ENCODE results near the gene NUPR1.

Gene NUPR1

GRCh38 chr16:28538733-28539596 is at the start of gene NUPR1:
TSS of gene NUPR1 (minus strand) at chr16:28538974. CDS start at chr16:28538907, 67 bp downstream.
- H3K4me3 ChIP-seq (ENCODE audit: low read length): no peak within 1 kb of the TSS
- no peaks in the 10 kb centered on the region for H3K36me3 ChIP-seq (replicated peaks; ENCODE audit: insufficient read depth, low read length)
- TF ChIP-seq EZH2phosphoT487 (IDR thresholded peaks at IDR 0.05; ENCODE audit: low read length) (no peak), CTCF (IDR thresholded peaks at IDR 0.05; ENCODE audit: low read length) (no peak), EZH2 (optimal IDR thresholded peaks at IDR 0.05; ENCODE audit: low read depth, low read length) (no peak)
- no peaks in the 10 kb centered on the region for H3K4me1 ChIP-seq (ENCODE audit: low read length)
- no peaks in the 10 kb centered on the region for H3K27me3 ChIP-seq (replicated peaks; ENCODE audit: insufficient read depth, low read length)
- no peaks in the 10 kb centered on the region for H3K9me2 ChIP-seq (replicated peaks; ENCODE audit: insufficient read depth, low read length)
- no peaks in the 10 kb centered on the region for H3K9me3 ChIP-seq (replicated peaks; ENCODE audit: insufficient read depth, low read length)
- no peaks in the 10 kb centered on the region for H4K20me1 ChIP-seq (ENCODE audit: insufficient read depth, low read length)
- no peak within 1 kb of the TSS for H2AFZ ChIP-seq (ENCODE audit: low read length)
- H3K27ac ChIP-seq (ENCODE audit: low read length): no peak within 1 kb of the TSS
- H3K79me2 ChIP-seq (ENCODE audit: low read length): no peaks in the 10 kb centered on the region
- no peak for DNase-seq
- H3K9ac ChIP-seq (ENCODE audit: low read length): no peak within 1 kb of the TSS
- no peak within 1 kb of the TSS for H3K4me2 ChIP-seq (ENCODE audit: low read depth, low read length)
- H3F3A ChIP-seq (ENCODE audit: insufficient read depth, low read length): no peaks in the 10 kb centered on the region

DNA sequence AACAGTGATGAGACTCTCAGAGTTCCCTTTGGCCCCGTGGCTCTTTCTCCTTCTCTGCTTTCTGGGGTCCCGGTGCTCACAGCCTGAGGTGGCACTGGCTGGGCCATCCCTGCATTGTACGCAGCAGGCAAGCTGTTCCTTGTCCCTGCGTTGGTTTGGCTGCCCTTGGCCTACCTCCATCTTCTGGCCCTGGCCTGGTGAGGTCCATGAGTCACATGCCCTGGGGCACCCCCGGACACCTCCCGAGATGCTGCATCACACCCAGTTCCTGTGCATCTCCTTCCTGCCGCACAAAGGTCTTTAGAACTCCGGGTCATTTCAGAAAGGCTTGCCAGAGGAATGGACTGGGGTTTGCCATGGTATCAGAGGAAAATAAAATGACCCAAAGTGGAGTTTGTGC is 48.6 kb upstream of the NUPR1 start:
- Histone ChIP-seq H3K79me2 (ENCODE audit: low read length) (no peaks in the 10 kb centered on the region), H2AFZ (ENCODE audit: low read length) (no peak overlapping the region), H3K4me1 (ENCODE audit: low read length) (no peaks in the 10 kb centered on the region), H3K9me2 (replicated peaks; ENCODE audit: insufficient read depth, low read length) (no peaks in the 10 kb centered on the region), H3K27me3 (replicated peaks; ENCODE audit: insufficient read depth, low read length) (no peaks in the 10 kb centered on the region), H3K36me3 (replicated peaks; ENCODE audit: insufficient read depth, low read length) (no peaks in the 10 kb centered on the region), H3K27ac (ENCODE audit: low read length) (no peak overlapping the region), H3K4me2 (ENCODE audit: low read depth, low read length) (no peak overlapping the region), H3F3A (ENCODE audit: insufficient read depth, low read length) (no peaks in the 10 kb centered on the region), H4K20me1 (ENCODE audit: insufficient read depth, low read length) (no peaks in the 10 kb centered on the region), H3K9ac (ENCODE audit: low read length) (no peak overlapping the region), H3K4me3 (ENCODE audit: low read length) (no peak overlapping the region), H3K9me3 (replicated peaks; ENCODE audit: insufficient read depth, low read length) (no peaks in the 10 kb centered on the region)
- no peak for TF ChIP-seq CTCF (IDR thresholded peaks at IDR 0.05; ENCODE audit: low read length)
- TF ChIP-seq EZH2 (optimal IDR thresholded peaks at IDR 0.05; ENCODE audit: low read depth, low read length): no peak
- TF ChIP-seq EZH2phosphoT487 (IDR thresholded peaks at IDR 0.05; ENCODE audit: low read length): no peak
- no peak for DNase-seq

- TF ChIP-seq EZH2phosphoT487 (IDR thresholded peaks at IDR 0.05; ENCODE audit: low read length) (no peak), EZH2 (optimal IDR thresholded peaks at IDR 0.05; ENCODE audit: low read depth, low read length) (no peak), CTCF (IDR thresholded peaks at IDR 0.05; ENCODE audit: low read length) (no peak)
- no peaks in the 10 kb centered on the region for H3F3A ChIP-seq (ENCODE audit: insufficient read depth, low read length)
- no peaks in the 10 kb centered on the region for H4K20me1 ChIP-seq (ENCODE audit: insufficient read depth, low read length)
- H3K9me3 ChIP-seq (replicated peaks; ENCODE audit: insufficient read depth, low read length): no peaks in the 10 kb centered on the region
- no peak overlapping the region for H2AFZ ChIP-seq (ENCODE audit: low read length)
- no peak overlapping the region for H3K4me3 ChIP-seq (ENCODE audit: low read length)
- H3K4me1 ChIP-seq (ENCODE audit: low read length): no peaks in the 10 kb centered on the region
- no peaks in the 10 kb centered on the region for H3K79me2 ChIP-seq (ENCODE audit: low read length)
- H3K27me3 ChIP-seq (replicated peaks; ENCODE audit: insufficient read depth, low read length): no peaks in the 10 kb centered on the region
- H3K36me3 ChIP-seq (replicated peaks; ENCODE audit: insufficient read depth, low read length): no peaks in the 10 kb centered on the region
- no peak overlapping the region for H3K27ac ChIP-seq (ENCODE audit: low read length)
- no peaks in the 10 kb centered on the region for H3K9me2 ChIP-seq (replicated peaks; ENCODE audit: insufficient read depth, low read length)
- H3K4me2 ChIP-seq (ENCODE audit: low read depth, low read length): no peak overlapping the region
- no peak overlapping the region for H3K9ac ChIP-seq (ENCODE audit: low read length)
- no peak for DNase-seq
Observed at GRCh38 chr16:28586466-28586865, 47.7 kb upstream of the NUPR1 start.

All from MM.1S (cell line).